IMR-90 (cell line): Measurements from ENCODE around the gene EFCAB10.

Experiments
- CEBPB ChIP-seq: IDR thresholded peaks from 2 replicates; pipeline ENCODE4 v1.6.1; 2012; ENCODE audit warnings: low read depth, low read length, improper control_type of control experiment
- CHD1 ChIP-seq: IDR thresholded peaks from 2 replicates; pipeline ENCODE4 v1.6.1; 2012; ENCODE audit warnings: low read depth, low read length, improper control_type of control experiment
- CTCF ChIP-seq: conservative IDR thresholded peaks from 2 replicates; pipeline ENCODE4 v1.5.1; 2012; ENCODE audit warnings: mild to moderate bottlenecking, low read depth, low read length, improper control_type of control experiment
- ELK1 ChIP-seq: fragments of 150-350 bp; IDR thresholded peaks from 2 replicates; pipeline ENCODE4 v1.6.1; 2016; ENCODE audit warnings: low read depth, mild to moderate bottlenecking, low read length, moderate library complexity, borderline replicate concordance
- MAFK ChIP-seq: IDR thresholded peaks from 2 replicates; pipeline ENCODE4 v1.6.1; 2012; ENCODE audit warnings: low read depth, low read length, improper control_type of control experiment
- MAZ ChIP-seq: IDR thresholded peaks from 2 replicates; pipeline ENCODE4 v1.6.1; 2012; ENCODE audit warnings: low read depth, mild to moderate bottlenecking, low read length, improper control_type of control experiment, moderate library complexity, borderline replicate concordance
- MXI1 ChIP-seq: IDR thresholded peaks from 2 replicates; pipeline ENCODE4 v1.6.1; 2012; ENCODE audit warnings: low read depth, mild to moderate bottlenecking, low read length, moderate library complexity, borderline replicate concordance
- NFE2L2 ChIP-seq: fragments of 150-350 bp; IDR thresholded peaks from 2 replicates; pipeline ENCODE4 v1.6.1; 2016; ENCODE audit warnings: low read depth, mild to moderate bottlenecking, low read length
- POLR2A ChIP-seq: IDR thresholded peaks from 2 replicates; pipeline ENCODE4 v1.6.1; 2012; ENCODE audit warnings: mild to moderate bottlenecking, low read depth, low read length
- RAD21 ChIP-seq: IDR thresholded peaks from 2 replicates; pipeline ENCODE4 v1.6.1; 2012; ENCODE audit warnings: low read length, improper control_type of control experiment
- RFX5 ChIP-seq: IDR thresholded peaks from 2 replicates; pipeline ENCODE4 v1.8.0; 2012; ENCODE audit warnings: low read depth, mild to moderate bottlenecking, low read length, moderate library complexity
- SMC3 ChIP-seq: fragments of 150-350 bp; IDR thresholded peaks from 2 replicates; pipeline ENCODE4 v1.6.1; 2016; ENCODE audit warnings: low read depth, mild to moderate bottlenecking, antibody characterized with exemption, low read length, moderate library complexity
- USF2 ChIP-seq: fragments of 150-350 bp; IDR thresholded peaks from 2 replicates; pipeline ENCODE4 v1.6.1; 2017; ENCODE audit warnings: mild to moderate bottlenecking, antibody characterized with exemption, low read length, low read depth

GRCh38 chr7:105578496-105578895 lies 2.8 kb downstream of the EFCAB10 start:
- no peak for TF ChIP-seq CTCF
- TF ChIP-seq SMC3 = no peak
- no peak for TF ChIP-seq POLR2A
- TF ChIP-seq CEBPB = no peak
- no peak for TF ChIP-seq RAD21
- TF ChIP-seq USF2 = no peak
- no peak for TF ChIP-seq MXI1
- no peak for TF ChIP-seq RFX5
- no peak for TF ChIP-seq ELK1
- TF ChIP-seq MAFK = no peak
- TF ChIP-seq CHD1 = no peak
- no peak for TF ChIP-seq MAZ
- no peak for TF ChIP-seq NFE2L2
